ENCODE data around the gene ACADSB.

- TF ChIP-seq CTCF (IDR thresholded peaks at IDR 0.05; ENCODE audit: poor library complexity) (no peak), EZH2 (IDR thresholded peaks at IDR 0.05; ENCODE audit: borderline replicate concordance) (no peak), EZH2phosphoT487 (IDR thresholded peaks at IDR 0.05; ENCODE audit: low read depth, severe bottlenecking, unreplicated experiment) (no peak)
Observed at GRCh38 chr10:123069246-123069986, 60.6 kb downstream of the ACADSB start.

All from hepatocyte (in vitro differentiated cells).